ENCODE results near the gene TIMP3.
A peak's percentile ranks its signal among the peaks of the same experiment; 100 is the strongest.

Gene TIMP3

GRCh38 chr22:32827049-32827602 lies 25.6 kb downstream of the TIMP3 start:
- no peak for DNase-seq (ENCODE audit: low read depth, low spot score)

- no peak for DNase-seq (ENCODE audit: low read depth, low spot score)
Measured at GRCh38 chr22:32828150-32828549, 26.6 kb downstream of the TIMP3 start.

DNA sequence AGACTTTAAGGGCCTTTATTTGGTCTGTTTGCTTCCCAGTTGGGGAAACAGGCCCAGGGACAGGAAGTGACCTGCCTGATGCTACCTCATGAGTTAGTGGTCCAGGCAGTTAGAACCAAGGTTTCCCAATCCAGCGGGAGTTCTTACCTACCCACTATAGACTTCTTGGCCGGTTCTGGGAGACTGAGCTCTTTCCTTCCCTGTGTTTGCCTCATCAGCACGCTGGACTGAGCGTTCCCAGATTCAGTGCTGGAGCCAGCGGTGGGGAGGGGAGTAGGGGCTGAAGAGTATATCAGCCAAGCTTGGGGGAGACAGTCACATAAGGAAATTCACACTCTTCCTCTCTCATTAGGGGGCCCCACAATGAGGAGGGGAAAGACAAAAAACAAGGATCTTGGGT lies 27.1 kb downstream of the TIMP3 start:
- DNase-seq (ENCODE audit: low read depth, low spot score), result no peak

DNA sequence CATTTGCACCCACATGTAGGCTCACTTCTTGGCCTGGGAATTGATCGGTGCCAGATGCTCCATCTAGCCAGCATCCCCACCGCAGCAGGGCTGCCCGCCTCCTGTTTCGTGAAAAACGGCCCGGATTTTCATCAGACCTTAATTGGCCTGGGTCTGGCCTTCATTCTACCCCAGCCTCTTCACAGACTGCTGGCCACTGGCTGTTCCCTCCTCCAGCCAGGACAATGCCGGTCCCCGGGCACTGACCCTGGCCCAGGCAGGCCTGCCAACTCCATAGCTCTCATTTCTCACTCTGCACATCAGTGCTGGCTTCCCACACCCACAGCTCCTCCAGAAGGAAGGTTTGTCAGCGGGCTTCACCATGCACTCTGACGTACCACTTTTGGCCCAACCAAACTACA lies 27.9 kb downstream of the TIMP3 start:
- DNase-seq (ENCODE audit: low read depth, low spot score), result no peak

GRCh38 chr22:32830473-32830872 lies 29.0 kb downstream of the TIMP3 start:
- DNase-seq (ENCODE audit: low read depth, low spot score), result no peak

GRCh38 chr22:32830957-32831356 lies 29.5 kb downstream of the TIMP3 start:
- DNase-seq (ENCODE audit: low read depth, low spot score), result no peak

GRCh38 chr22:32831584-32831983 lies 30.1 kb downstream of the TIMP3 start:
- DNase-seq (ENCODE audit: low read depth, low spot score), result no peak

DNA sequence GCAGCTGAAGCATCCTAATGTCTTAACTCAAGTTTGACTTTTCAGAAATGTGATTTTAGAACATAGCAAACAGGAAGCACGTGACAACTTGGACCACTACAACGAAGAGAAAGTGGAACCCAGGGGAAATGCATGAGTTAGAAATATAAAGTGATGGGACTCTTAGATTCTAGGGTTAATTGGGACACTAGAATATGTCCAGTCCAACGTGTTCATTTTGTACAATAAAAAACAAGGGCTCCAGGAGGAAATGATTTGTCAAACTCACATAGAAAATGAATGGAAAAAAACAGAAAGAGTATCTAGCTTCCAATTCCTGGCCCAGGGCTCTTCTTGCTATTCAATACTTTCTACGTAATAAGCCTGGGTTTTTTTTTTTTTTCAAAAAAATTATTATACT lies 30.7 kb downstream of the TIMP3 start:
- DNase-seq (ENCODE audit: low read depth, low spot score), result no peak

DNA sequence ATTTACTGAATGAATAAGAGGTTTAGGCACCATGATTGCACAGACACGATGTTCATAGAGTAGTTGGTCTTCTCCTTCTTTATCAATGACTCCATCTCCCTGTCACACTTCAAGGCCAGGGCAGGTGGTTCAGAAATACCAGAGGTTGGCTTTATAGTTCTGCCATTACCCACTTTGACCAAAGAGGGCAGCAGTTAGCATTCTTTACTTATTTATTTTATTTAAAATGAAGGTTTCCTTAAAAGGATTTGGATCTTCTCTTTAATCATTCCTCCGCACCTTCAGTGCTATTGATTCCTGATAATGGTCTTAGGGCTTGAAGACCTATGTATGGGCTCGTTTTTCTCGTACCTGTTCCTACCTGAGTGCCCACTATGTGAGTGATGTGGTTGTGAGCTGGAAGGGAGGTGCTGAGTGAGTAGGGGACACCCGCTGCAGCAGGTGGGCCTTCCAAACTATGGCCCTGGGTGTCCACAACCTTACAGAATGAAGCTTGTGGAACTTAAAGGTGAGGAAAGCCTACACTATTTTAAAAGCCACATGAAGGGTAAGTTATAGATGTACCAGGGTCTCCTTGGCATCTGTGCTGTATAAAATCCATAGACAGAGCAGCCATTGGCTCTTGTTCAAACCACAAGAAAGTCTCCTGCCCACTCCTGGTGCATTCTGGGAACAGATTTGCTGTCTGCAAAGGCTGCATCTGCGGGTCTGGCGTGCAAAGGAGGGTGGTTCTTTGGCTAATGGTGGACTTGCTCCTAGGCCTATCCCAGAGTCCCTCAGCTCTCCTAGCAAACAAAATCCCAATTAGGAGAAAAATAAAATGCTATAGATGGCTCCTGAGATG lies 35.0 kb downstream of the TIMP3 start:
- peak; percentile 31 for DNase-seq (ENCODE audit: low read depth, low spot score)

DNA sequence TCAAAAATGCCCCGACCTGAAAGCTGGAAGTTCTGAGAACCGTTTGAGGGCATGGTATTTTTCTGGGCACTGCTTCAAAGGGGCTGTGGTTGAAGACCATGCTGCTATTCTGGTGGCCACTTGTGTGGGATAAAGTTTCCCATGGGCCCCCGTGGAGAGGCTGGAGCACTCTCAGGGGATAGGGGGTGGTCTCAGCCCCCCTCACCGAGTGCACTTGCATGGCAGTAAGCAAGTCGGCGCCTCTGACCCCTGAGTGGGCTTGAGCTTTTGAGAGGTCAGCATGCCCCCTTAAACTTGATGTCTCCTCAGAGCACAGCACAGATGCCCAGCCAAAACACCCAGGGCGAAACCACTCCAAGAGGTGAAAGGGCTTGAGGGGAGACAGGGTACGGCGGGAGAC lies 35.6 kb downstream of the TIMP3 start:
- DNase-seq (ENCODE audit: low read depth, low spot score), result peak; percentile 63

DNA sequence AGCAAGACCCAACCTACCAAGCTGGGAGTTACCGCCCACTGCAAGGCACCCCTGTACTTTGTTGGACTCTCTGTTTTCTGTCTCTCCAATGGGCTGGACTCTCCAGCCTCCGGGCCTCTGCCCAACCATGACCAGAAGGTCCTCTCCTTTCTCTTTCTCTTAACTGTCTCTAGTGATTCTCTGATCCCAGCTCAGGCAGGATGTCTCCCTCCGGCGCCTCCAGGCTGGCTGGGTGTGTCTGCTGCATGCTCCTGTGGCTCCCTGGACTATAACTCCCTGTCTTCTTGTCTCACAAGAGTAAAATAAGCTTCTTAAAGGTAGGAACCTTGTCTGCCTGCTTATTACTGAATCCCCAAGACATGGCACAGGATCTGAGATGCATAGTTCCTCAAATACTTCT lies 36.3 kb downstream of the TIMP3 start:
- DNase-seq (ENCODE audit: low read depth, low spot score), result no peak

DNA sequence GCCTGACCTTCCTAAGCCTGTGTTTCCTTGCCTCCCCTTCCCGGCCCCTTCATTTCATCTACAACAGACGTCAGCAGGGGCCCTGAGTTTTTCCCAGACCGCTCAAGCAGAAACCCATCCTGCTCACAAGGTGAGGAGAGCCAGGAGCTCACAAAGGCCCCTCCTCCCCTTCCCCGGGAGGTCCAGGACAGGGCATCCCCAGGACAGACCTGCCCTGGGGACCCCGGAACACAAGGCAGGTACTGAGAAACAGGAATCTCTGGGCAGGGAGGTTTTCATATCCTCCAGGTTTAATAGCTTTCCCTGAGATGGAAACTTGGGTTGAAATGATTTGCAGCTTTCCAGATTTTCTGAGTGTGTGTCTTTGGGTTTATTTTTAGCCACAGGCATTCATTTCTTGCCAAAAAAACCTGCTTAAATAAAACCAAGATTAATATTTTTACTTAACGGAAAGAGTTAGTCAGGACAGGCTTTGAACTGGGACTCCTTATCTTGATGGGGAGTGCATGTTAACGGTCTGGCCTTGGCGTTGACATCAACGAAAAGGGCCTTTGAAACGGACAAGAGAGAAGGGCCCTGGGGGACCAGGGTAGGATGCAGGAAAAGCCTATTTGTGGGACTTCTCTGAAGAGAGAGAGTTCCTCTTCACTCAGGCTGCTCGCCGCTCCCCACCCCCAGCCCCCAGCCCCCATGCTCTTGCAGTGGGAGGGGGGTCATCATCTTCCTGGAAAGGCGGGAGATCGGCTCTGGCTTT lies 38.5 kb downstream of the TIMP3 start:
- DNase-seq (ENCODE audit: low read depth, low spot score), result peak; percentile 63

DNA sequence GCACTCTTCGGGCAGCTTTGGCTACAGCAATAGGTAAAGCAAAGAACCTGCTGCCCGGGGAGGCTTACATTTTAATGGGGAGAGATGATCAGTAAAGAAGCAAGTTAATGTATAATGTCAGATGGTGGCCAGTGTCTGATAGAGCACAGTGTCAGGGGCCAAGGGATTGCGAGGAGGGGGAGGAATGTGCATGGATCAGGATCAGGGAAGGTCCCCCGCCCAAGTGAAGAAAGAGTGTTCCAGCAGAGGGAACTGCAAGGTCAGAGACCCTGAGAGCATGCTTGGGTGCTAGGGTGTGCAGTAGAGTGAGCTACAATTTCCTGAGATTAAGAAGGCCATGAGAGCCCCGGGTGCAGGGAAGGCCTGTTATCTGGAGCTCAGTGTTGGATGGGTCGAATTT lies 39.7 kb downstream of the TIMP3 start:
- no peak for DNase-seq (ENCODE audit: low read depth, low spot score)

- peak; percentile 18 for DNase-seq (ENCODE audit: low read depth, low spot score)
Measured at GRCh38 chr22:32842486-32842885, 41.0 kb downstream of the TIMP3 start.

DNA sequence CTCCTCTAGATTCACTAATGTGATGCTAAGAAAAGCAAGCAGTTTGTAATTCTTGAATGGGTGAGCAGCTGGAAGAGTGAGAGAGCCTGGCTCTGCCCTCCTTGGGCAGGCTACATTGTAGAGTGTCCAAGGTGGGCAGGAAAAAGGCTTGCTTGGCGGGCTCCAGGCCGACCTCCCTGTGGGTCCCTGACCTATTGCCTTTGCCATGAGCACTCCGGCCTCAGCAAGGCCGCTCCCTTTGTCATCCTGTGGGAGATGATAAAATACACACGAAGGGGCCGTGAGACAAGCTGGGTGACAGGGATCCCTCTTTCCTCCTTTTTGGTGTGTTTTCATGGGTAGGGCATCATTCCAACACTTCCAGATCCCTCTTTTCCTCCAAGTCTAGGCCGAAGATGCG lies 41.8 kb downstream of the TIMP3 start:
- no peak for DNase-seq (ENCODE audit: low read depth, low spot score)

- DNase-seq (ENCODE audit: low read depth, low spot score), result no peak
Measured at GRCh38 chr22:32844251-32844650, 42.7 kb downstream of the TIMP3 start.

GRCh38 chr22:32846780-32847491 lies 45.4 kb downstream of the TIMP3 start:
- peak; percentile 81 for DNase-seq (ENCODE audit: low read depth, low spot score)

DNA sequence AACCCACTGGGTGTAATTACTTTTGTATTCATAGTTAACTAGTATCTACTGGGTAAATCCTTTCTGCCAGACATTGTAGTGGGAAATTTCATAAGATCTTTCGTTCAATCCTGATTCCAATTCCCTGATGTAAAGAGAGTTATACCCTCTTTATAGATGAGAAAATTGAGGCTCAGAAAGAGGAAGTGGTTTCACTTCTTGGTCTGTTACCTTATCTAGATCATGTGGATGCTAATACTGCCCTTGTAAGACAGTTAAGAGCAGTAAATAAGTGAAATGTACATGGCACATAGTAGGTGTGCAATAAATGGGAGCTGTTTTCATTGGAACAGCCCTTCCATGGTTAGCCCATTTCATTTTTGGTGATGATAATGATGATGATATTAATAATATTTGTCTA lies 46.7 kb downstream of the TIMP3 start:
- no peak for DNase-seq (ENCODE audit: low read depth, low spot score)

DNA sequence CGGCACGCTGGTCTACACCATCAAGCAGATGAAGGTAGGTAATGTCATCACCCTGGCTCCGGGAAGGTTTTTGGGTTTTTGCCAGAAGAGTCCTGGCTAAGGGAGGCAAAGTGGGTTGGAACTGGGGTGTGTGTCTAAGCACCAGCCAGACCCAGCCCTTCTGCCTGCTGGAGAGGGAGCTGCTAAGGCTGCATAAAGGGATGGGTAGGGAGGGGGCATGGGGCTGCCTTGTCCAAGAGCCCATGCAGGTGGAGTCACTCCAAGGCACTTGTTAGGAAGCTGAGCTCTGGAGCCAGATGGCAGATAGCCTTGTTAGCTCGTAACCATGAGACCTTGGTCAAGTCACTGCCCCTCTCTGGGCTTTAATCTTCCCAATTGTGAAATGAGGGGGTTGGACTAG lies 48.0 kb downstream of the TIMP3 start:
- no peak for DNase-seq (ENCODE audit: low read depth, low spot score)

- no peak for DNase-seq (ENCODE audit: low read depth, low spot score)
Measured at GRCh38 chr22:32850157-32850556, 48.7 kb downstream of the TIMP3 start.

GRCh38 chr22:32850591-32851517 lies 49.3 kb downstream of the TIMP3 start:
- DNase-seq (ENCODE audit: low read depth, low spot score), result no peak
